ENCODE measurements around the gene RAD51B. TPM values are rescaled to one million over a fixed set of nuclear protein-coding genes. Genes with fewer than 3 reads are reported as not detected.

Gene RAD51B
- total RNA-seq, 3 donors from 2014 or later = 10.6 to 77.6 (median 33.8) TPM

DNA sequence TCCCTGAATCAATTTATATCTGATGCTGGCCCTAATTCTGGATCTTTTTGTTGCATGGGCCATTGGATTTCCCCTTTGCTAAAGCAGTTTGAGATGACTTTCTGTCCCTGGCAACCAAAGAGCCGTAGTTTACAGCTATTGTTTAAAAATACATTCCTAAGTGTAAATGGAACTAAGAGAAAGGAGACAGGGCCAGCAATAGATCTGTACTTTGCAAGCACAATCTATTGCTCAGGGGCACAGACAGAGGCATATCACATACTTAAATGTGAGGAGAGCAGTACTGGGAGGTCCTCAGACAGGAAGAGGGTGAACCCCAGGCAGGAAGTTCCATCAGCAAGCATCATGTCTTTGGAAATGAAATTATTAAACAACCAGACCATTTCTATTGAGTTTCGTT lies 846.7 kb downstream of the RAD51B start:
- DNase-seq (ENCODE audit: low spot score in 2 of 2) = no peak
- no peaks in the 10 kb centered on the region for H3K36me3 ChIP-seq
- H3K9me3 ChIP-seq = no peaks in the 10 kb centered on the region
- H3K4me1 ChIP-seq = peaks cover 5 to 38% of the 10 kb centered on the region in 2 donors
- no peak overlapping the region for H3K4me3 ChIP-seq
- TF ChIP-seq POLR2AphosphoS5 (IDR thresholded peaks at IDR 0.05) = no peak
- TF ChIP-seq POLR2A (IDR thresholded peaks at IDR 0.05) = no peak
- TF ChIP-seq, protein P1, sequence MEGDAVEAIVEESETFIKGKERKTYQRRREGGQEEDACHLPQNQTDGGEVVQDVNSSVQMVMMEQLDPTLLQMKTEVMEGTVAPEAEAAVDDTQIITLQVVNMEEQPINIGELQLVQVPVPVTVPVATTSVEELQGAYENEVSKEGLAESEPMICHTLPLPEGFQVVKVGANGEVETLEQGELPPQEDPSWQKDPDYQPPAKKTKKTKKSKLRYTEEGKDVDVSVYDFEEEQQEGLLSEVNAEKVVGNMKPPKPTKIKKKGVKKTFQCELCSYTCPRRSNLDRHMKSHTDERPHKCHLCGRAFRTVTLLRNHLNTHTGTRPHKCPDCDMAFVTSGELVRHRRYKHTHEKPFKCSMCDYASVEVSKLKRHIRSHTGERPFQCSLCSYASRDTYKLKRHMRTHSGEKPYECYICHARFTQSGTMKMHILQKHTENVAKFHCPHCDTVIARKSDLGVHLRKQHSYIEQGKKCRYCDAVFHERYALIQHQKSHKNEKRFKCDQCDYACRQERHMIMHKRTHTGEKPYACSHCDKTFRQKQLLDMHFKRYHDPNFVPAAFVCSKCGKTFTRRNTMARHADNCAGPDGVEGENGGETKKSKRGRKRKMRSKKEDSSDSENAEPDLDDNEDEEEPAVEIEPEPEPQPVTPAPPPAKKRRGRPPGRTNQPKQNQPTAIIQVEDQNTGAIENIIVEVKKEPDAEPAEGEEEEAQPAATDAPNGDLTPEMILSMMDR (IDR thresholded peaks at IDR 0.05) = no peak
- peak overlapping the region; percentile 78 to 79 for H3K27ac ChIP-seq
- no peaks in the 10 kb centered on the region for H3K27me3 ChIP-seq
- intact Hi-C loops (cut with DNase I; ENCODE audit: low total_unique reads) = no loop called here

DNA sequence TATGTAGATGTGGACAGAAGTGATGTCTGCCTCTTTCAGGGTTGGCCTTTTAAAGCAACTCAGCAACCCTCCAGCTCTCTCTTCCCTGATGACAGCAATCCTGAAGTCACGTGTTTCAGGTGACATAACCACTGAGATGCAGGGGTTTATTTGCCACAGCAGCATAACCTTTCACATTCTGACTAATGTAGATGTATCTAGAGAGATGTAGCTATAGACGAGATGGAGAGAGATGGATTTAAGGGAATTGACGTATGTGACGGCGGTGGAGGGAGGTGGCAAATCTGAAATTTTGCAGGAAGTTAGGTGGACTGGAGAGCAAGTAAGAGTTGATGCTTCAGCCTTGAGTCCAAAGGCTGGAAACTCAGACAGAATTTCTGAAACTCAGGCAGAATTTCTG lies 847.3 kb downstream of the RAD51B start:
- DNase-seq (ENCODE audit: low spot score in 2 of 2) = no peak
- intact Hi-C loops (cut with DNase I; ENCODE audit: low total_unique reads) = no loop called here

DNA sequence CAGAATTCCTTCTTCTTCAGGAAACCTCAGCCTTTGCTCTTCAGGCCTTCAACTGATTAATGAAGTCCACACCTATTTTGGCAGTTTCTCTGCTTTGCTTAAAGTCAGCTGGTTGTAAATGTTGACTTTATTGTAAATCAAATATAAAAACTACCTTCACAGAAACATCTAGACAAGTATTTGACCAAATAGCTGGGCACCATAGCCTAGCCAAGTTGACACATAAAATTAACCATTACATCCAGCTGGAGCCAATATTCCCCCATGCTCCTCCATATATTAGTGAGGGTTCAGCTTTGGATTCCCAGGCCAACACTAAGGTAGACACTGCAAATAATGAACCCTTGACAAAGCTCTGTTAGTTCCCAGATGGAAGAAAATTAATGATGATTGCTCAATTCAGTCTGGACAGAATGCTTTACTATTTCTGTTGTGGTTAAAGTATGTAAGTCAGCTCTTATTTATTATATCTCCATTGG lies 847.8 kb downstream of the RAD51B start:
- intact Hi-C loops (cut with DNase I; ENCODE audit: low total_unique reads) = no loop called here
- no peak for DNase-seq (ENCODE audit: low spot score in 2 of 2)
- no peaks in the 10 kb centered on the region for H3K9me3 ChIP-seq
- H3K4me1 ChIP-seq = peaks cover 5 to 38% of the 10 kb centered on the region in 2 donors
- no peaks in the 10 kb centered on the region for H3K27me3 ChIP-seq
- TF ChIP-seq POLR2AphosphoS5 (IDR thresholded peaks at IDR 0.05) = no peak
- TF ChIP-seq, protein P1 (IDR thresholded peaks at IDR 0.05) = no peak
- no peaks in the 10 kb centered on the region for H3K36me3 ChIP-seq
- no peak overlapping the region for H3K4me3 ChIP-seq
- peak overlapping the region; percentile 79 to 89 for H3K27ac ChIP-seq

More for the DNA sequence above, 847.3 kb downstream of the RAD51B start:
- peak overlapping the region; percentile 79 to 89 for H3K27ac ChIP-seq
- no peak overlapping the region for H3K4me3 ChIP-seq
- H3K4me1 ChIP-seq = peaks cover 5 to 38% of the 10 kb centered on the region in 2 donors
- H3K27me3 ChIP-seq = no peaks in the 10 kb centered on the region
- H3K36me3 ChIP-seq = no peaks in the 10 kb centered on the region
- no peaks in the 10 kb centered on the region for H3K9me3 ChIP-seq
- TF ChIP-seq POLR2AphosphoS5 (IDR thresholded peaks at IDR 0.05) = no peak
- TF ChIP-seq, protein P1 (IDR thresholded peaks at IDR 0.05) = no peak
- no peak for TF ChIP-seq POLR2A (IDR thresholded peaks at IDR 0.05)

DNA sequence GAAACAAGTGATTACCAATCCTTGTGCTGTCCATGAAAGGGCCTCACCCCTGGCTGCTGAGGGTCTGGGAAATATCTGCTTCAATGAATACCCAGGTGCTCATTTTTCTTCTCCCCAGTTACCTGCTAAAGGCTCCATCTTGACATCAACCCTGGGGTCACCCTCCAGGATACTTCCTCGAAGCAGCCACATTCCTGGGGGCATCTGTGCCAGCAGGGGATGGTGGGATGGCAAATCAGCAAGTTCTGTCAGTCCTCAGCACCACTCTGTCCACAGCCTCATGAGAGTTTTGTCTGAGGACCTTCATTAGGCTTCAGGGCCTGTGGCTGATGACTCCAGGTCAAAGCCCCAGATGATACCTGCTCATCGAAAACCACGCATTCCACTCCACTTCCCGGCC lies 848.4 kb downstream of the RAD51B start:
- peaks cover 5 to 38% of the 10 kb centered on the region in 2 donors for H3K4me1 ChIP-seq
- no peak for DNase-seq (ENCODE audit: low spot score in 2 of 2)
- TF ChIP-seq, protein P1 (IDR thresholded peaks at IDR 0.05) = no peak
- TF ChIP-seq POLR2A (IDR thresholded peaks at IDR 0.05) (no peak), POLR2AphosphoS5 (IDR thresholded peaks at IDR 0.05) (no peak)
- no peaks in the 10 kb centered on the region for H3K9me3 ChIP-seq
- H3K4me3 ChIP-seq = no peak overlapping the region
- H3K27me3 ChIP-seq = no peaks in the 10 kb centered on the region
- intact Hi-C loops (cut with DNase I; ENCODE audit: low total_unique reads) = no loop called here
- H3K27ac ChIP-seq = peak overlapping the region; percentile 79 to 89
- no peaks in the 10 kb centered on the region for H3K36me3 ChIP-seq

DNA sequence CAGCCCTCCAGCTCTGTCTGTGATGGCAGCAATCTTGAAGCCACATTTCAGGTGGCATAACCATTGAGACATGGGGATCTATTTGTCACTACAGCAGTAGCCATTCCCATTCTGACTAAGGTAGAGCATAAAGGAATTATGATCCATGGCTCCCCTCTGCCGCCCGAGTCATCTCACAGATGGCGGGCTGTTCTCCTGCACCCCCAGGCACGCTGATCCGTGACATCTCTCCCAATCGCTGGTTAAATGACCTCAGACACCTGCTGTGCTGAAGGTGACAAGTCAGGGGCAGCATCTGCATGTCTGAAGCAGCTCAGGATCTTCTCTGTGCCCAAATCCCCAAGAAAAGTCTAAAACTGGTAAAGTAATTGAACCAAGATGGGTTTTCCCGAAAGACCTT lies 849.0 kb downstream of the RAD51B start:
- Histone ChIP-seq H3K36me3 (no peaks in the 10 kb centered on the region), H3K27ac (peak overlapping the region; percentile 79 to 89), H3K4me3 (no peak overlapping the region), H3K4me1 (peaks cover 5 to 38% of the 10 kb centered on the region in 2 donors), H3K27me3 (no peaks in the 10 kb centered on the region), H3K9me3 (no peaks in the 10 kb centered on the region)
- TF ChIP-seq POLR2AphosphoS5 (IDR thresholded peaks at IDR 0.05) = no peak
- TF ChIP-seq POLR2A (IDR thresholded peaks at IDR 0.05) = no peak
- TF ChIP-seq, protein P1 (IDR thresholded peaks at IDR 0.05) = no peak
- DNase-seq (ENCODE audit: low spot score in 2 of 2) = no peak
- intact Hi-C loops (cut with DNase I; ENCODE audit: low total_unique reads) = no loop called here
